ENCODE results near the gene METTL16. TPM values are rescaled to one million over a fixed set of nuclear protein-coding genes. Genes with fewer than 3 reads are reported as not detected.

The METTL16 gene
- total RNA-seq, 6 donors from 2014 or later = 20.3 to 37.2 (median 30.6) TPM

- DNase-seq (no peak), ATAC-seq (ENCODE audit: low FRiP score in 2 of 2) (no peak)
- Histone ChIP-seq H3K9me3 (no peaks in the 10 kb centered on the region), H3K36me3 (peaks cover 0 to 50% (median 16%) of the 10 kb centered on the region in 4 donors), H3K4me1 (peaks cover 4 to 11% (median 10%) of the 10 kb centered on the region in 4 donors), H3K27ac (peak overlapping the region; percentile 35 to 74 (median 48)), H3K4me3 (no peak overlapping the region), H3K27me3 (no peaks in the 10 kb centered on the region)
- TF ChIP-seq EP300 (IDR thresholded peaks at IDR 0.05) (no peak), POLR2AphosphoS5 (IDR thresholded peaks at IDR 0.05) (peak in 1 of 2 donors; percentile 21), POLR2A (IDR thresholded peaks at IDR 0.05) (no peak)
- WGBS, 2 donors = 62% methylated on average over 4 to 7 of the region's 7 CpGs
Observed at GRCh38 chr17:2418572-2418971, 93.1 kb downstream of the METTL16 start.

- Histone ChIP-seq H3K27ac (no peak overlapping the region), H3K9me3 (no peaks in the 10 kb centered on the region), H3K36me3 (peaks cover 0 to 43% (median 16%) of the 10 kb centered on the region in 4 donors), H3K4me3 (no peak overlapping the region), H3K27me3 (no peaks in the 10 kb centered on the region), H3K4me1 (peaks cover 4 to 11% (median 10%) of the 10 kb centered on the region in 4 donors)
- ATAC-seq (ENCODE audit: low FRiP score in 2 of 2) = peak; percentile 83 to 94
- 35% methylated on average over 19 of the region's 19 CpGs for WGBS, 2 donors
- peak; percentile 90 to 95 for DNase-seq
- no peak for TF ChIP-seq POLR2A (IDR thresholded peaks at IDR 0.05)
- TF ChIP-seq, protein P1, sequence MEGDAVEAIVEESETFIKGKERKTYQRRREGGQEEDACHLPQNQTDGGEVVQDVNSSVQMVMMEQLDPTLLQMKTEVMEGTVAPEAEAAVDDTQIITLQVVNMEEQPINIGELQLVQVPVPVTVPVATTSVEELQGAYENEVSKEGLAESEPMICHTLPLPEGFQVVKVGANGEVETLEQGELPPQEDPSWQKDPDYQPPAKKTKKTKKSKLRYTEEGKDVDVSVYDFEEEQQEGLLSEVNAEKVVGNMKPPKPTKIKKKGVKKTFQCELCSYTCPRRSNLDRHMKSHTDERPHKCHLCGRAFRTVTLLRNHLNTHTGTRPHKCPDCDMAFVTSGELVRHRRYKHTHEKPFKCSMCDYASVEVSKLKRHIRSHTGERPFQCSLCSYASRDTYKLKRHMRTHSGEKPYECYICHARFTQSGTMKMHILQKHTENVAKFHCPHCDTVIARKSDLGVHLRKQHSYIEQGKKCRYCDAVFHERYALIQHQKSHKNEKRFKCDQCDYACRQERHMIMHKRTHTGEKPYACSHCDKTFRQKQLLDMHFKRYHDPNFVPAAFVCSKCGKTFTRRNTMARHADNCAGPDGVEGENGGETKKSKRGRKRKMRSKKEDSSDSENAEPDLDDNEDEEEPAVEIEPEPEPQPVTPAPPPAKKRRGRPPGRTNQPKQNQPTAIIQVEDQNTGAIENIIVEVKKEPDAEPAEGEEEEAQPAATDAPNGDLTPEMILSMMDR (IDR thresholded peaks at IDR 0.05) = peak; percentile 89 to 99 (median 94)
- peak in 1 of 2 donors; percentile 62 for TF ChIP-seq POLR2AphosphoS5 (IDR thresholded peaks at IDR 0.05)
Observed at GRCh38 chr17:2416010-2416734, 95.5 kb downstream of the METTL16 start.

DNA sequence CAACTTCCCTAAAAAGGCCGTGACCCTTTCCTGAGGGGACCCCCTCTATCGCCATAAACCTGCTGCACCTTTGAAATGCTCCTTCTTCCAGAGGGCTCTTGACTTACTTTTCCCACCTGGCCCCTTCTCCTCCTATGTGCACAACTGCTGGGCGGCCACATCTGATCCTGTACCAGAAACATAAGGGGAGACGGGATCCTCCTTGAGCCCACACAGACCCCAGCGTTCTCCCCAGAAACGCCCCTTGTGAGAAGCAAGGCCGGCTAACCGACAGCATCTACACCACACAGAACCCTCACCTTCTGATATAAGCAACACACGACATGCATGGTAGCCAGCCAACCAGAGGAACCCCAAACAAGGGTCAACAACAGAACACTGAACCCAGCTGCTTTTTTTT is 96.6 kb downstream of the METTL16 start:
- ATAC-seq (ENCODE audit: low FRiP score in 2 of 2) (no peak), DNase-seq (no peak)
- Histone ChIP-seq H3K27me3 (no peaks in the 10 kb centered on the region), H3K4me3 (no peak overlapping the region), H3K36me3 (peaks cover 0 to 33% (median 8%) of the 10 kb centered on the region in 4 donors), H3K9me3 (no peaks in the 10 kb centered on the region), H3K4me1 (peaks cover 4 to 11% (median 10%) of the 10 kb centered on the region in 4 donors), H3K27ac (no peak overlapping the region)
- TF ChIP-seq, protein P1 (IDR thresholded peaks at IDR 0.05) = no peak
- TF ChIP-seq POLR2A (IDR thresholded peaks at IDR 0.05) (no peak), POLR2AphosphoS5 (IDR thresholded peaks at IDR 0.05) (no peak), EP300 (IDR thresholded peaks at IDR 0.05) (no peak)
- 85 to 86% methylated on average over 9 of the region's 9 CpGs for WGBS, 2 donors

GRCh38 chr17:2414446-2415064 is 97.1 kb downstream of the METTL16 start:
- 95 to 96% methylated on average over 21 to 22 of the region's 22 CpGs for WGBS, 2 donors
- TF ChIP-seq, protein P1 (IDR thresholded peaks at IDR 0.05) = no peak
- TF ChIP-seq POLR2AphosphoS5 (IDR thresholded peaks at IDR 0.05) (no peak), EP300 (IDR thresholded peaks at IDR 0.05) (no peak)
- ATAC-seq (ENCODE audit: low FRiP score in 2 of 2) = no peak

GRCh38 chr17:2412561-2413021 is 99.1 kb downstream of the METTL16 start:
- no peak for DNase-seq
- H3K27me3 ChIP-seq = no peaks in the 10 kb centered on the region
- 50 to 87% methylated on average over 1 to 2 of the region's 2 CpGs for WGBS, 2 donors
- peaks cover 3 to 11% (median 5%) of the 10 kb centered on the region in 4 donors for H3K4me1 ChIP-seq
- no peaks in the 10 kb centered on the region for H3K9me3 ChIP-seq
- no peak for TF ChIP-seq POLR2AphosphoS5 (IDR thresholded peaks at IDR 0.05)
- TF ChIP-seq, protein P1 (IDR thresholded peaks at IDR 0.05) = no peak
- TF ChIP-seq POLR2A (IDR thresholded peaks at IDR 0.05) = no peak
- no peak for TF ChIP-seq EP300 (IDR thresholded peaks at IDR 0.05)
- H3K27ac ChIP-seq = peak overlapping the region in 2 of 4 donors; percentile 21 to 62
- peaks cover 0 to 16% (median 0%) of the 10 kb centered on the region in 4 donors for H3K36me3 ChIP-seq
- ATAC-seq (ENCODE audit: low FRiP score in 2 of 2) = no peak
- H3K4me3 ChIP-seq = no peak overlapping the region

More at GRCh38 chr17:2414446-2415064, 97.1 kb downstream of the METTL16 start:
- Histone ChIP-seq H3K27me3 (no peaks in the 10 kb centered on the region), H3K4me3 (no peak overlapping the region), H3K36me3 (peaks cover 0 to 27% (median 3%) of the 10 kb centered on the region in 4 donors), H3K9me3 (no peaks in the 10 kb centered on the region), H3K4me1 (peaks cover 4 to 11% (median 9%) of the 10 kb centered on the region in 4 donors), H3K27ac (no peak overlapping the region)
- peak in 1 of 2 donors; percentile 63 for DNase-seq
